GM04503 (cell line): ENCODE data around the gene PBLD.

Source experiments
- DNase-seq: peaks from one replicate; pipeline ENCODE4 v3.0.0-alpha.2; 2012; ENCODE audit warnings: low read depth

The PBLD gene

GRCh38 chr10:68332259-68333057 lies at the start of gene PBLD:
Gene PBLD (minus strand): TSS chr10:68332928. CDS start chr10:68306844, 26,084 bp downstream.
- peak; percentile 49 for DNase-seq

GRCh38 chr10:68371604-68372003 lies 38.9 kb upstream of the PBLD start:
- DNase-seq, result no peak

GRCh38 chr10:68367121-68367520 lies 34.4 kb upstream of the PBLD start:
- no peak for DNase-seq

- DNase-seq, result no peak
Measured at GRCh38 chr10:68366600-68366999, 33.9 kb upstream of the PBLD start.

GRCh38 chr10:68365611-68366010 lies 32.9 kb upstream of the PBLD start:
- DNase-seq, result no peak

- peak; percentile 21 for DNase-seq
Measured at GRCh38 chr10:68364101-68364886, 31.6 kb upstream of the PBLD start.

- no peak for DNase-seq
Measured at GRCh38 chr10:68362590-68362989, 29.9 kb upstream of the PBLD start.

GRCh38 chr10:68359189-68359588 lies 26.5 kb upstream of the PBLD start:
- no peak for DNase-seq

GRCh38 chr10:68353537-68353936 lies 20.8 kb upstream of the PBLD start:
- DNase-seq, result no peak

- no peak for DNase-seq
Measured at GRCh38 chr10:68348265-68348741, 15.6 kb upstream of the PBLD start.

GRCh38 chr10:68346774-68347173 lies 14.0 kb upstream of the PBLD start:
- DNase-seq, result no peak

- DNase-seq, result no peak
Measured at GRCh38 chr10:68345621-68346020, 12.9 kb upstream of the PBLD start.

GRCh38 chr10:68342909-68343516 lies 10.3 kb upstream of the PBLD start:
- no peak for DNase-seq

GRCh38 chr10:68340358-68341080 lies 7.8 kb upstream of the PBLD start:
- DNase-seq, result no peak

GRCh38 chr10:68336754-68337351 lies 4.1 kb upstream of the PBLD start:
- no peak for DNase-seq

GRCh38 chr10:68334672-68335467 lies 2.1 kb upstream of the PBLD start:
- DNase-seq, result no peak

- DNase-seq, result no peak
Measured at GRCh38 chr10:68333440-68334431, 1.0 kb upstream of the PBLD start.

GRCh38 chr10:68333058-68333395 lies 299 bp upstream of the PBLD start:
- DNase-seq, result peak; percentile 38

GRCh38 chr10:68331455-68332258 lies 1.1 kb downstream of the PBLD start, which contains the start of gene HNRNPH3:
Gene HNRNPH3 (plus strand): TSS chr10:68332064. CDS start chr10:68337222, 5,158 bp downstream.
- DNase-seq, result peak; percentile 62
